AG09319 (cell line): ENCODE measurements around the gene KRTAP10-4.

Experiments
- DNase-seq: peaks from one replicate; pipeline ENCODE4 v3.0.0-alpha.2; 2010; ENCODE audit warnings: low read depth; ENCODE audit errors: extremely low read depth
- CTCF ChIP-seq: IDR thresholded peaks from 2 replicates; pipeline ENCODE4 v1.5.1; 2011; ENCODE audit warnings: low read depth, mild to moderate bottlenecking, inconsistent platforms, low read length, moderate library complexity

KRTAP10-4 gene

GRCh38 chr21:44566403-44566802, 7.1 kb upstream of the KRTAP10-4 start:
- DNase-seq: no peak

GRCh38 chr21:44567481-44568171, 5.9 kb upstream of the KRTAP10-4 start:
- TF ChIP-seq CTCF: no peak
- DNase-seq: no peak

More at GRCh38 chr21:44566403-44566802, 7.1 kb upstream of the KRTAP10-4 start:
- TF ChIP-seq CTCF: no peak

- no peak for TF ChIP-seq CTCF
- no peak for DNase-seq
Observed at GRCh38 chr21:44568261-44568660, 5.3 kb upstream of the KRTAP10-4 start.

GRCh38 chr21:44568667-44569556, 4.6 kb upstream of the KRTAP10-4 start:
- TF ChIP-seq CTCF: no peak
- no peak for DNase-seq

- no peak for TF ChIP-seq CTCF
- no peak for DNase-seq
Observed at GRCh38 chr21:44569861-44570517, 3.5 kb upstream of the KRTAP10-4 start.

- DNase-seq: no peak
- TF ChIP-seq CTCF: no peak
Observed at GRCh38 chr21:44571296-44571695, 2.2 kb upstream of the KRTAP10-4 start.
